NB4 (cell line): ENCODE measurements around the gene LITAF.

ENCODE experiments used
- CTCF ChIP-seq: IDR thresholded peaks from one replicate; pipeline ENCODE4 v1.5.1; 2012; ENCODE audit warnings: low read depth, low read length
- MYC ChIP-seq: IDR thresholded peaks from 2 replicates; pipeline ENCODE4 v1.6.1; 2011; ENCODE audit warnings: low read depth, low read length
- POLR2A ChIP-seq: IDR thresholded peaks from 2 replicates; pipeline ENCODE4 v1.6.1; 2011; ENCODE audit warnings: mild to moderate bottlenecking; ENCODE audit not compliant: insufficient read length; ENCODE audit errors: extremely low read depth

- TF ChIP-seq POLR2A = no peak
- no peak for TF ChIP-seq CTCF
- no peak for TF ChIP-seq MYC
These were observed 4.4 kb downstream of the LITAF start for GRCh38 chr16:11582157-11582814.
